ENCODE data around the gene OR52K1.

DNA sequence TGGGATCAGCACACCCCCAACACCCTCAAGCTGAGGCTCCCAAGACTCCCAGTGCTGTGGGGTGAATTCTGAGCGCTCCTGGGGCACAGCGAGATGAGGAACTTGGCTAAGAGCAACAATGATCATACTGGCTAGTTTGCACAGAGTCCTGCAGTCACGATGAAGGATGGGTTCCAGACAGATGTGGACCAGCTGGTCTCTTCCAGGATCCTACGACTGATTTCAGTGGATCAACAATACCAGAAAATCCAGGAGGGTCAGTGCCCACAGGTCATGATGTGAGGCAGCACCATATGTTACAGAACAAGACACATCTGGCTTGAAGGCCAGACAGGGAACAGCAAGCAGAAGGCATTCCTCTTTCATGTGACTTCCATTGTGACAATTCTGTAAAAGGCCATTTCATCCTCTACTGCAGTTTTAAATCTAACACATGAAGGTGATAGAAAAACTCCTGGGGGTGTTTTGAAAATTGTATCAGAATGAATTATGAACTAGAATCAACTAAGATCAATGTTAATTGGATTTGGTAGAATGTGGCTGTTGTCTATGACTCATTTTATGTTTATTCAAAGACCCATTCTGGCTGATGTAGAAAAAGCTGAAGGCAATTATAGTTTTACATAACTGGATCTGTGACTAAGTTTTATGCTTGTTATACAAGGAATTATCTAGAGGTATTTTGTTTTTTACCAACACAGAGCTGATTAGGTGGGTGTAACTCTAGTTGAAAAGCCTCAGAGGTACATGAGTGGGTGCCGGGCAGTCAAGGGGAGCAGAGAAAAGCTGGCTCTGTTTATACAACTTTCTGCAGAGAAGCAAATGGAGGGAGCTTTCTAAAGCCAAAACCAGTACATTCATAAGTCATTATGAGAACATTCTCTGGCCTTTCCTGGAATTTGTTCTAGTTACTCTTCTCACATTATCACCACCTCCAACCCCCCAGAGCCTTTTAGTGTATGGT, 29.1 kb downstream of the OR52K1 start:
- TF ChIP-seq POLR2AphosphoS5 (IDR thresholded peaks at IDR 0.05) (no peak), CTCF (IDR thresholded peaks at IDR 0.05) (no peak)
